ENCODE measurements around the gene THOC7.

Gene THOC7

DNA sequence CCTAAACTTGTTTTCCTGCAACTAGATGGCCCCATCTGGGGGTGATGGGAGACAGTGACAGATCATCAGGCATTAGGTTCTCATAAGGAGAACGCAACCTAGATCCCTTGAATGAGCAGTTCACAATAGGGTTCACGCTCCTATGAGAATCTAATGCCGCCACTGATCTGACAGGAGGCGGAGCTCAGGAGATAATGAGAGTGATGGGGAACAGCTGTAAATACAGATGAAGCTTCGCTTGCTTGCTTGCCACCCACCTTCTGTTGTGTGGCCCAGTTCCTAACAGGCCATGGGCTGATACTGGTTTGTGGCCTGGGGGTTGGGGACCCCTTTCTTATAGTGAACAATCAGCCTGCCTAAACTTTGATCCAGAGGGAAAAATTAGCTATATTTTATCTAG is 59.7 kb downstream of the THOC7 start:
- TF ChIP-seq, protein P1, sequence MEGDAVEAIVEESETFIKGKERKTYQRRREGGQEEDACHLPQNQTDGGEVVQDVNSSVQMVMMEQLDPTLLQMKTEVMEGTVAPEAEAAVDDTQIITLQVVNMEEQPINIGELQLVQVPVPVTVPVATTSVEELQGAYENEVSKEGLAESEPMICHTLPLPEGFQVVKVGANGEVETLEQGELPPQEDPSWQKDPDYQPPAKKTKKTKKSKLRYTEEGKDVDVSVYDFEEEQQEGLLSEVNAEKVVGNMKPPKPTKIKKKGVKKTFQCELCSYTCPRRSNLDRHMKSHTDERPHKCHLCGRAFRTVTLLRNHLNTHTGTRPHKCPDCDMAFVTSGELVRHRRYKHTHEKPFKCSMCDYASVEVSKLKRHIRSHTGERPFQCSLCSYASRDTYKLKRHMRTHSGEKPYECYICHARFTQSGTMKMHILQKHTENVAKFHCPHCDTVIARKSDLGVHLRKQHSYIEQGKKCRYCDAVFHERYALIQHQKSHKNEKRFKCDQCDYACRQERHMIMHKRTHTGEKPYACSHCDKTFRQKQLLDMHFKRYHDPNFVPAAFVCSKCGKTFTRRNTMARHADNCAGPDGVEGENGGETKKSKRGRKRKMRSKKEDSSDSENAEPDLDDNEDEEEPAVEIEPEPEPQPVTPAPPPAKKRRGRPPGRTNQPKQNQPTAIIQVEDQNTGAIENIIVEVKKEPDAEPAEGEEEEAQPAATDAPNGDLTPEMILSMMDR (IDR thresholded peaks at IDR 0.05; ENCODE audit: low read depth, low read length): no peak
- Histone ChIP-seq H3K27me3 (no peaks in the 10 kb centered on the region), H3K36me3 (no peaks in the 10 kb centered on the region), H3K4me1 (peaks cover 24% of the 10 kb centered on the region), H3K4me3 (ENCODE audit: low read depth, low read length) (no peak overlapping the region), H3K9me3 (no peaks in the 10 kb centered on the region)
- no peak for DNase-seq

DNA sequence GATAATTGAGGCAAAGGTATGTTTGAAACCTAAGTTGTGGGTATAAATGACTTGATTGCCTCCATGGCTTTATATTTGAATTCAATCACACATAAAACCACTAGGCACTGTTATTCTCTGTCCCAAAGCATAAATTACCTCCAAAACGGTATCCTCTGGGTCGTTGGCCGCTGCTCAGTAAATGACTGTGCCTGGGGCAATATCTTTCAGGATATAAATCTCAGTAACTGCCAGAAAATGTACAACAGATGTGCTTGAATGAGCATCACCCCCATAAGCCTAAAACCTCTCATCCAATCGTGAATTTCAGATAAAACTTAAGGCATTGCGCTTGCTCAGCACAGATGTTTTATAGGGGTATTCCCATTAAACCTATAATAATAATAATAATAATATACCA is 63.5 kb downstream of the THOC7 start:
- peak; percentile 62 for DNase-seq
- H3K4me1 ChIP-seq: peaks cover 27% of the 10 kb centered on the region
- H3K9me3 ChIP-seq: no peaks in the 10 kb centered on the region
- H3K4me3 ChIP-seq (ENCODE audit: low read depth, low read length): no peak overlapping the region
- H3K27me3 ChIP-seq: no peaks in the 10 kb centered on the region
- TF ChIP-seq, protein P1 (IDR thresholded peaks at IDR 0.05; ENCODE audit: low read depth, low read length): no peak
- no peaks in the 10 kb centered on the region for H3K36me3 ChIP-seq

DNA sequence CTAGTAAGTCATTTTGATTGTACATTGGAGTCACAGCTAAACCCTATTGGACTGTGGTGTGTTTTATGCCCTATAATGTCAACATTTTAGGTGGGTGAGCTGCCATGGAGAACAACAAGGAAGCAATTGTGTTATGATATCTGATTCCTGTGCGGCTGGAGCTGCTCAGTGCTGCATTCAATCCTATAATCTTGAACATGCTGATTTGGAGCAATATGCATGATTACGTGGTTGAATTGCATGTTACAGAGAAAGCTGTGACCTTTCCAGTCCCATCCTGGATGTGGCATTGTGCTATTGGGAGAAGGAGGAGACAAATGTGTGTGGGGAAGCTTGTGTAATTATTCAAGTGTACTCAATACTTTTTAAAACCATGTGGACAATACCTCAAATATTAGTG is 64.7 kb downstream of the THOC7 start:
- Histone ChIP-seq H3K27me3 (no peaks in the 10 kb centered on the region), H3K36me3 (no peaks in the 10 kb centered on the region), H3K4me1 (peaks cover 25% of the 10 kb centered on the region), H3K9me3 (no peaks in the 10 kb centered on the region), H3K4me3 (ENCODE audit: low read depth, low read length) (no peak overlapping the region)
- TF ChIP-seq, protein P1 (IDR thresholded peaks at IDR 0.05; ENCODE audit: low read depth, low read length): no peak
- DNase-seq: no peak

DNA sequence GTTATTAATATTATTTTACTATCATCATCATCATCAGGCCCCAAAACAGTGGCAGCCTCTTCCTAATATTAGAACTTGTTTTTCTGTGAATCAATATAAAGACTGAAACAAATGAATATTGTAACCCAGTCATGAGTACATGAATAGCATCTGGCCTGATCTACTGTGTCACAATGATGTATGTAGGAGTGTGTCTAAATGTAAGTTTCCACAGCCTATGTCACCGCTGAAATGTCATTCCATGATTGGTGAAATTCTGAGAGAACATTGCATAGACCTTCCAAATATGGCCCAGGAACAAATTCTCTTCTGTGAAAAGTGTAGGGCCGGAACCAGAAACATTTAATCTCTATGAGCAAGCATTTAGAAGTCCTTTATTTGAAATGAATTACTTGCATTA is 65.1 kb downstream of the THOC7 start:
- H3K4me1 ChIP-seq: peaks cover 23% of the 10 kb centered on the region
- no peaks in the 10 kb centered on the region for H3K9me3 ChIP-seq
- no peaks in the 10 kb centered on the region for H3K27me3 ChIP-seq
- TF ChIP-seq, protein P1 (IDR thresholded peaks at IDR 0.05; ENCODE audit: low read depth, low read length): no peak
- DNase-seq: no peak
- H3K4me3 ChIP-seq (ENCODE audit: low read depth, low read length): no peak overlapping the region
- no peaks in the 10 kb centered on the region for H3K36me3 ChIP-seq

DNA sequence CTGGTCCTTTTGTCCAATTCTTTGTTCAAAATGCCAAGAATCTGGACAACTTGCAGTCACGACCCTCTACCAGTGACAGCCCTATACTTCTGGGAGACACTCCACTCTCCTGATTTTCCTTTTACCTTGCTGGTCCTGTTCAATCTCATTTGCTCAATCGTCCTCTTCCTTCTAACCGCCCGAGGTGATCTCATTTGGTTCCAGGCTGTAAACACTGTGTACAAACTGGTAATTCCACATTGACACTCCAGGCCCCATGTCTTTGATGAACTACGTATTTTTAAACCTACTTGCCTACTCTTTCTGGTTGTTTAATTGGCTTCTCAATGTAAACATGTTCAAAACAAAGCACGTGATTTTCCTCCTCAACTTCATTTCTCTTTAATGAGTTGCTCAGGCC is 68.2 kb downstream of the THOC7 start:
- Histone ChIP-seq H3K9me3 (no peaks in the 10 kb centered on the region), H3K27me3 (no peaks in the 10 kb centered on the region), H3K4me1 (peaks cover 7% of the 10 kb centered on the region; the same call in 1 of the 2 replicates), H3K36me3 (no peaks in the 10 kb centered on the region), H3K4me3 (ENCODE audit: low read depth, low read length) (no peak overlapping the region)
- TF ChIP-seq, protein P1 (IDR thresholded peaks at IDR 0.05; ENCODE audit: low read depth, low read length): no peak
- no peak for DNase-seq

DNA sequence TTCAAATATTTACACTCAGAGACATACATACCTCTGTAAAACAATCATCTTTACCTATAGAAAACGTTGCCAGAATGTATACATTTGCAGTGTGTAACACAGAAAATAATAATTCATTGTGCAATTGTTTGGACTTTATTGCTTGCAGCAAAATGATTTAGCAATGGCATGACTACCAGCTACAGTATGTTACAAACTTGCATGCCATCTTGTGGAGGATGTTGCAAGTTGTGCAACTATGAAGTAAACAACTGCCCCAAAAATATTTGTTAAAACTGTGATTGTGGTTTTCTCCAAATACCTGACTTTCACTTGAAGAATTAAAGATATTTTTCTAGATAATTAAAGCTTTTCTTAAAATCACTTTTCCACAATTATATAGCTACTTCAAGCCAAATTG is 71.6 kb downstream of the THOC7 start:
- Histone ChIP-seq H3K9me3 (no peaks in the 10 kb centered on the region), H3K4me3 (ENCODE audit: low read depth, low read length) (no peak overlapping the region), H3K36me3 (no peaks in the 10 kb centered on the region), H3K27me3 (no peaks in the 10 kb centered on the region), H3K4me1 (no peaks in the 10 kb centered on the region)
- TF ChIP-seq, protein P1 (IDR thresholded peaks at IDR 0.05; ENCODE audit: low read depth, low read length): peak; percentile 50
- DNase-seq: no peak
